SK-N-MC (cell line): ENCODE measurements around the gene VSIR.

ENCODE experiments used
- EZH2 ChIP-seq: fragments of 200-600 bp; sonication (generic); IDR thresholded peaks from one replicate; pipeline ENCODE4 v1.6.1; 2017; ENCODE audit warnings: antibody characterized with exemption
- FOXP2 ChIP-seq: optimal IDR thresholded peaks from 2 replicates; pipeline ENCODE3; 2011; ENCODE audit warnings: mild to moderate bottlenecking, moderate library complexity; ENCODE audit not compliant: insufficient read depth; ENCODE audit errors: extremely low read length, control extremely low read depth
- POLR2AphosphoS5 ChIP-seq: IDR thresholded peaks from 2 replicates; pipeline ENCODE4 v1.6.1; 2012; ENCODE audit warnings: mild to moderate bottlenecking, low read depth, low read length, borderline replicate concordance

GRCh38 chr10:71739358-71739900, 33.9 kb downstream of the VSIR start:
- TF ChIP-seq POLR2AphosphoS5 (no peak), EZH2 (no peak), FOXP2 (no peak)
